Measurements from ENCODE around the gene IGF2R.
"Not testable (repeated sequence)": the region's sequence is repeated elsewhere in the genome, so short reads cannot be mapped to it uniquely, and the experiment has no call there.

The IGF2R gene

GRCh38 chr6:160138839-160139419, 170.0 kb downstream of the IGF2R start:
- Histone ChIP-seq H3K27ac (ENCODE audit: low read length) (no peak overlapping the region), H3K79me2 (ENCODE audit: insufficient read depth, low read length) (no peaks in the 10 kb centered on the region), H3K4me3 (ENCODE audit: low read depth in 1 of 2, low read length in 2 of 2) (no peak overlapping the region), H3K4me2 (ENCODE audit: insufficient read depth, low read length) (no peak overlapping the region), H3K9me3 (ENCODE audit: insufficient read depth, low read length, severe bottlenecking) (no peaks in the 10 kb centered on the region), H3K36me3 (ENCODE audit: insufficient read depth, low read length) (no peaks in the 10 kb centered on the region), H2AFZ (ENCODE audit: low read depth, low read length) (no peak overlapping the region), H3K4me1 (ENCODE audit: insufficient read depth, low read length) (peaks cover 7% of the 10 kb centered on the region), H3K27me3 (ENCODE audit: insufficient read depth, low read length, poor library complexity) (no peaks in the 10 kb centered on the region), H3K9ac (ENCODE audit: low read depth, low read length) (no peak overlapping the region), H4K20me1 (ENCODE audit: insufficient read depth, low read length) (no peaks in the 10 kb centered on the region)
- DNase-seq (no peak), ATAC-seq (ENCODE audit: insufficient read depth, low read depth) (no peak; the same call in 2 of the 3 replicates)
- TF ChIP-seq EZH2 (IDR thresholded peaks at IDR 0.05; ENCODE audit: borderline replicate concordance, low read depth, low read length, severe bottlenecking): no peak
- TF ChIP-seq, protein P1, sequence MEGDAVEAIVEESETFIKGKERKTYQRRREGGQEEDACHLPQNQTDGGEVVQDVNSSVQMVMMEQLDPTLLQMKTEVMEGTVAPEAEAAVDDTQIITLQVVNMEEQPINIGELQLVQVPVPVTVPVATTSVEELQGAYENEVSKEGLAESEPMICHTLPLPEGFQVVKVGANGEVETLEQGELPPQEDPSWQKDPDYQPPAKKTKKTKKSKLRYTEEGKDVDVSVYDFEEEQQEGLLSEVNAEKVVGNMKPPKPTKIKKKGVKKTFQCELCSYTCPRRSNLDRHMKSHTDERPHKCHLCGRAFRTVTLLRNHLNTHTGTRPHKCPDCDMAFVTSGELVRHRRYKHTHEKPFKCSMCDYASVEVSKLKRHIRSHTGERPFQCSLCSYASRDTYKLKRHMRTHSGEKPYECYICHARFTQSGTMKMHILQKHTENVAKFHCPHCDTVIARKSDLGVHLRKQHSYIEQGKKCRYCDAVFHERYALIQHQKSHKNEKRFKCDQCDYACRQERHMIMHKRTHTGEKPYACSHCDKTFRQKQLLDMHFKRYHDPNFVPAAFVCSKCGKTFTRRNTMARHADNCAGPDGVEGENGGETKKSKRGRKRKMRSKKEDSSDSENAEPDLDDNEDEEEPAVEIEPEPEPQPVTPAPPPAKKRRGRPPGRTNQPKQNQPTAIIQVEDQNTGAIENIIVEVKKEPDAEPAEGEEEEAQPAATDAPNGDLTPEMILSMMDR (IDR thresholded peaks at IDR 0.05; ENCODE audit: borderline replicate concordance, extremely low read depth, low read length, poor library complexity, severe bottlenecking): peak; percentile 22

GRCh38 chr6:160139420-160139851, 170.6 kb downstream of the IGF2R start:
- no peaks in the 10 kb centered on the region for H3K79me2 ChIP-seq (ENCODE audit: insufficient read depth, low read length)
- H3K36me3 ChIP-seq (ENCODE audit: insufficient read depth, low read length): no peaks in the 10 kb centered on the region
- H3K4me2 ChIP-seq (ENCODE audit: insufficient read depth, low read length): no peak overlapping the region
- H3K27ac ChIP-seq (ENCODE audit: low read length): no peak overlapping the region
- TF ChIP-seq, protein P1 (IDR thresholded peaks at IDR 0.05; ENCODE audit: borderline replicate concordance, extremely low read depth, low read length, poor library complexity, severe bottlenecking): no peak
- no peak for TF ChIP-seq EZH2 (IDR thresholded peaks at IDR 0.05; ENCODE audit: borderline replicate concordance, low read depth, low read length, severe bottlenecking)
- no peaks in the 10 kb centered on the region for H4K20me1 ChIP-seq (ENCODE audit: insufficient read depth, low read length)
- DNase-seq (no peak), ATAC-seq (ENCODE audit: insufficient read depth, low read depth) (no peak)
- H3K4me3 ChIP-seq (ENCODE audit: low read depth in 1 of 2, low read length in 2 of 2): no peak overlapping the region
- H3K9ac ChIP-seq (ENCODE audit: low read depth, low read length): no peak overlapping the region
- peaks cover 7% of the 10 kb centered on the region for H3K4me1 ChIP-seq (ENCODE audit: insufficient read depth, low read length)
- H3K9me3 ChIP-seq (ENCODE audit: insufficient read depth, low read length, severe bottlenecking): no peaks in the 10 kb centered on the region
- no peaks in the 10 kb centered on the region for H3K27me3 ChIP-seq (ENCODE audit: insufficient read depth, low read length, poor library complexity)
- no peak overlapping the region for H2AFZ ChIP-seq (ENCODE audit: low read depth, low read length)

- not testable (repeated sequence) for H3K36me3 ChIP-seq (ENCODE audit: insufficient read depth, low read length); ATAC-seq (ENCODE audit: insufficient read depth, low read depth); H3K79me2 ChIP-seq (ENCODE audit: insufficient read depth, low read length); H4K20me1 ChIP-seq (ENCODE audit: insufficient read depth, low read length); H3K9me3 ChIP-seq (ENCODE audit: insufficient read depth, low read length, severe bottlenecking); DNase-seq; H3K4me3 ChIP-seq (ENCODE audit: low read depth in 1 of 2, low read length in 2 of 2); H3K27me3 ChIP-seq (ENCODE audit: insufficient read depth, low read length, poor library complexity); H3K27ac ChIP-seq (ENCODE audit: low read length); H3K4me1 ChIP-seq (ENCODE audit: insufficient read depth, low read length); H2AFZ ChIP-seq (ENCODE audit: low read depth, low read length); H3K4me2 ChIP-seq (ENCODE audit: insufficient read depth, low read length); H3K9ac ChIP-seq (ENCODE audit: low read depth, low read length)
Measured at GRCh38 chr6:160140493-160140892, 171.6 kb downstream of the IGF2R start.

GRCh38 chr6:160141001-160141726, 172.3 kb downstream of the IGF2R start:
- no peak for TF ChIP-seq EZH2 (IDR thresholded peaks at IDR 0.05; ENCODE audit: borderline replicate concordance, low read depth, low read length, severe bottlenecking)
- TF ChIP-seq, protein P1 (IDR thresholded peaks at IDR 0.05; ENCODE audit: borderline replicate concordance, extremely low read depth, low read length, poor library complexity, severe bottlenecking): no peak
- Histone ChIP-seq H4K20me1 (ENCODE audit: insufficient read depth, low read length) (no peaks in the 10 kb centered on the region), H3K36me3 (ENCODE audit: insufficient read depth, low read length) (no peaks in the 10 kb centered on the region), H3K4me3 (ENCODE audit: low read depth in 1 of 2, low read length in 2 of 2) (no peak overlapping the region), H3K9ac (ENCODE audit: low read depth, low read length) (no peak overlapping the region), H3K4me2 (ENCODE audit: insufficient read depth, low read length) (no peak overlapping the region), H3K4me1 (ENCODE audit: insufficient read depth, low read length) (peaks cover 7% of the 10 kb centered on the region), H3K27ac (ENCODE audit: low read length) (no peak overlapping the region), H2AFZ (ENCODE audit: low read depth, low read length) (no peak overlapping the region), H3K27me3 (ENCODE audit: insufficient read depth, low read length, poor library complexity) (no peaks in the 10 kb centered on the region), H3K79me2 (ENCODE audit: insufficient read depth, low read length) (no peaks in the 10 kb centered on the region), H3K9me3 (ENCODE audit: insufficient read depth, low read length, severe bottlenecking) (no peaks in the 10 kb centered on the region)
- DNase-seq (no peak), ATAC-seq (ENCODE audit: insufficient read depth, low read depth) (no peak)
